ENCODE measurements around the gene STK33.

Gene STK33

DNA sequence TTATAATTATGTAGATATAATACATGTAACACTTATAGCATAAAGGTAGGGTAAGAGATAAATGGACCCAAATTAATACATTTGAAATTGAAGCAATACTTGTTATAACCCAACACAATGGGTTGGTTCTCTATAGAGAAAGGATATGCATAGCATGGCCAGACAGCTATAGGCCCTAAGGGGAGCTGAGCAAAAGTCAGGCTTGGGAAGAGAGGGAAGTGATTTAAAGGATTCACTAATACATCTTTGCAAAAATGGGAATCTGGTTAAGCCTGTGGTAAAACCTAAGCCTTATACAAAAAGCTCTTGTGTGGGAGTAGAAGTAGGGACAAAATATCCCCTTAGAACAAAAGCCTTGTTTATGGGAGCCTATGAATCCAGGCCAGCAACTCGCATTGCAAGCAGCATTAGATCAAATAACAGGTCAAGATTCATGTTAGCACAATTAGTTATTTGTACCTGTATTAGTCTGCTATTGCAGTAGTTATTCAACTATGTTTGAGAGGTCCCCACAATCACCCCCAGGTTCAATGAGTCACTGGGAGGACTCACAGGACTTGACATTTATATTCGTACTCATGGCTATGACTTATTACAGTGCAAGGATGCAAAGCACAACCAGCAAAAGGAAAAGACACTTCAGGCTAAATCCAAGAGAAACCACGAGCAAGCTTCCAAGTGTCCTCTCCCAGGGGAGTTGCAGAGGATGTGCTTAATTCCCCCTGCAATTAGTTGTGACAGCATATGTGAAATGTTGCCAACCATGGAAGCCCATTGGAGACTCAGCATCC is 185.7 kb downstream of the STK33 start:
- no peak for ATAC-seq

GRCh38 chr11:8403310-8403709 is 190.7 kb downstream of the STK33 start:
- no peak for ATAC-seq

- ATAC-seq = no peak
These were observed 201.1 kb downstream of the STK33 start for GRCh38 chr11:8392886-8393285.

DNA sequence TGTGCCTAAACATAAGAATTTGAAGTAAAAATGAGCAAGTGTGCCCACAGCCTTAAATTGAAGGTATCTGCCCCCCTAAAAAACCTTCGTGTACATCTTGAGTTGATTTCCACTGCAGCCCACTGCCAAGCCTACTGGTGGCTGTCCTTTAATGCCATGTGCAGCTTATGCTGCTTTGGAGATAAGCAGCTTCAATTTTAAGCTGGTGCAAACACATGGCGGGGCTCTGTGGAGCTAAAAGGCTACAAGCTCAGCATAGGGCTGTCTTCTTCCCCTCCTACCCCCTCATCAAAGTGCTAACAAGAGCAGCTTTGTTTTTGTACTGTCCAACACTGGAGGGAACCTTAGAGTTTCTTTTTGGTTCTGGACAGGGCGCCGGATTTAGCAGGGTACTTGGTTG is 201.9 kb downstream of the STK33 start:
- no peak for ATAC-seq

- no peak for ATAC-seq
These were observed 203.0 kb downstream of the STK33 start for GRCh38 chr11:8390851-8391612.

DNA sequence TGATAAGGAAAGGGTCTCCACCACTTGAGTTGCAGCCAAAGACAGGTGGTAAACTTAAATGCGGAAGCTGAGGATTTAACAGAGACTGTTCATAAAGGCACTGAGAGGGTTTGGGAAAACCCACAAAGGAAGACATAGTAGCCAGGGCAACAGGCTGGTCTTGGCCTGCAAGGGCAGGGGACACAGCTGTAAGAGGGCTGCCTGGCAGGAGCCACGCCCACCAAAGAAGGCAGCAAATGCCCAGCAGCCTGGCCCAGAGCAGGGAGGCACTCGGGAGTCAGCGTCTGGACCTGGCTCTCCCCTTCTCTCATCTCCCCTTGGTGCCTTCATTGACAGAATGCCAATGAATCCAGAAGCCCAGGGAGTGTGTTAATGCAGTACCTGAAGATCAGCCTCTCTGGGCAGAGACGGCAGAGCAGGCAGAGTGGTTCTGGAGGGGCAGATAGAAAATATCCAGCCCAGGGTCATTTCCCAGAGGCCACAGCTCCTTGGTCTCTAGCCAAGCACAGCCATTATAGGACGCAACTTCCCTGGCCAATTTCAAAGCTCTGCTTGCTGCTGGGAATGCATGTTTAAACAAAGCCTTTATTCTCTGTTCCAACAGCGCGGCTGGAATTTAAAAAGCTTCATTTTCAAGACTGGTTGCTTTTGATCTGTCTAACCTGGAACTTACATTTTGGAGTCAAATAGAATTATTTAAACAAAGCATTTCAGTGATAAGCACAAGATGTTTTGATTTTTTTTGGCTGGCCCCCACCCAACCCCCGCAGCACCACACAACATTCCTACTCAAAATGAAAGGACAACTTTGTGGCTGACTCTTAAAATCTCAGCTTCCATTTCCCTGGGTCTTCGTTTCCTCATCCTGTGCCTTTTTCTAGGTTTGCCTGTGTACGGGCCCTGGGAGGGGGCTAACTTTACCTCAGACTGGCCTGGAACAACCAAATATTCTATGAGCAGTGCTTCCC is 204.7 kb downstream of the STK33 start:
- ATAC-seq = no peak

GRCh38 chr11:8387693-8388092 is 206.3 kb downstream of the STK33 start:
- ATAC-seq = no peak

DNA sequence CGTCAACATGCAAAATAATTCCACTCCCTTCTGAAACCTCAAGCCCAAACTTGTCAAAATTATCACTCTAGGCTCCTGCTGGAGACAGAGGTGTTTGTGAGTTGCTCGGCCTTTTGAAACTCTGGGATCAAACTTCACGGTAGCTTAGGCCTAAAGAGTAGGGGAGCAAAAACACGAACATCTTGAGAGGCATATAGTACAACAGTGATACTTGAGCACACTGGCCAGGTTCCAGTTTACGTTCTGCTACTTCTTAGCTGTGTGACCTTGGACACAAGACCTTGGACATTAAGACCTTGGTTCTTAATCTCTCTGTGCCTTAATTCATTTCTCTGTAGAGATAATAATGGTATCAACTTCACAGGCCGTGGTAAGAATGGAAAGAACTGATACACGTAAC is 206.9 kb downstream of the STK33 start:
- ATAC-seq = no peak

DNA sequence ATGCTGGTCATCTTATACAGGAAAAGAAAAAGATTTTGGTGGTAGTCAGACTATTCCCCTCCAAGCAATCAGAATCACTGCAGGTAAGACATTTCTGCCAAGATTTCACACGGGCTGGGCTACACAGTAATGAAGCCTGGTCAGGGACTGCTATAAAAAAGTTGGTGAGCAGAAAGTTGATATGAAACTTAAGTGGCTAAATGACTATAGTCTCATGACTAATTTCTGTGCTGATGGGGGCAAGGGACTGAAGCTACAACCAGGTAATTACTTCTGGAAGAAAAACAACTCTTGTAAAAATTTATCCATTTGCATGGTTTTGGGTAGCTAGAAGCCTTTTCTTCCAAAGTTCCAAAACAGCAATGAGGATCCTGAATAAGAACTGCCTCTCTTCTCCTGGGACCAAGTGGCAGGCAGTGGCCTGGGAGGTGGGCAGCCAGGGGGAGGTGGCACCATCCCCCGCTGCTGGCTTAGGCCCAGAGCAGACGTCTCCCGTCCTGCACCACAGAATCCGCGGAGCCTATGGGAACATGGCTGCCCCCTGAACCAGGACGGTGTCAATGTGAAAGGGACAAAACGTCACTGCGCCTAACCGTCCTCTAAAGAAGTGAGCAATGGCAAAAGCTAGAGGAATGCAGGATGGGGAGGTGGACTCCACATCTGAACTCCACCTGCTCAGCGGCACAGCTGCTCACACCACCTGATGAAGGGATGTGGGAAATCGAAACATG is 207.7 kb downstream of the STK33 start:
- no peak for ATAC-seq

- ATAC-seq = no peak
These were observed 209.7 kb downstream of the STK33 start for GRCh38 chr11:8384199-8384821.

DNA sequence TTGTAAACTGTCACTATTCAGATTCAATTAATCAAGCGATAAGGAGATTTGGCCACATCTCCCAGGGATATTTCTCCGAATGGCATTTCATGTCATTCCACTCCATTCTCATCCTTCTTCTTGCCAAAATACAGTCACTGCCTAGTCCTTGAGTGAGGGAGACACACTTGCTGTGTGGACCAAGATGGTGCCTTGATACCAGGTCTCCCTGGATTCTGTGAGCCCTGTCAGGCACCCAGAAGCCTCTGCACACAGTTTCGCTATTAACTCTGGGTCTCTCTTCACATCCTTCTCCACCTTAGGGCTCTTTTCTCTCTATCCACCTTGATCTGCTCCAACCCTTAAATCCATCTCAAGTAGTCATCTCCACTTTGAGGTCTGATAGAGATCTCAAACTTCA is 210.4 kb downstream of the STK33 start:
- ATAC-seq = no peak

DNA sequence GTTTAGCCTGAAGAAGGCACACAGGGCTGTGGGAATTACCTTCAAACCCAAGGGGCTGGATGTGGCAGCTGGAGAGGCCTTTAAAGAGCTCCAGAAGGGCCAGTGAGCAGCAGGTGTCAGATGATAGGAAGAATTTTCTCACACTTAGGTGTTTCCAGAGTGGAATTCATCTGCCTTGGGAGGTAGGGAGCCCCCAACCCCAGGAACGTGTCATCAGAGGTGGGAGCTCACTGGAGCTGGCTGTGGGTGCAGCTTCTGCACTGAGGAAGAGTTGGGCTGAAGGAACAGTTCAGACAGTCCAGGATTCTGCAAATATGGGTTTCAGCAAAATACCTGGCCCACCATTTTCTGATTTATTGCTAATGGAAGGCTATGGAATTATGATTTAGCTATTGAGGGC is 210.8 kb downstream of the STK33 start:
- no peak for ATAC-seq

DNA sequence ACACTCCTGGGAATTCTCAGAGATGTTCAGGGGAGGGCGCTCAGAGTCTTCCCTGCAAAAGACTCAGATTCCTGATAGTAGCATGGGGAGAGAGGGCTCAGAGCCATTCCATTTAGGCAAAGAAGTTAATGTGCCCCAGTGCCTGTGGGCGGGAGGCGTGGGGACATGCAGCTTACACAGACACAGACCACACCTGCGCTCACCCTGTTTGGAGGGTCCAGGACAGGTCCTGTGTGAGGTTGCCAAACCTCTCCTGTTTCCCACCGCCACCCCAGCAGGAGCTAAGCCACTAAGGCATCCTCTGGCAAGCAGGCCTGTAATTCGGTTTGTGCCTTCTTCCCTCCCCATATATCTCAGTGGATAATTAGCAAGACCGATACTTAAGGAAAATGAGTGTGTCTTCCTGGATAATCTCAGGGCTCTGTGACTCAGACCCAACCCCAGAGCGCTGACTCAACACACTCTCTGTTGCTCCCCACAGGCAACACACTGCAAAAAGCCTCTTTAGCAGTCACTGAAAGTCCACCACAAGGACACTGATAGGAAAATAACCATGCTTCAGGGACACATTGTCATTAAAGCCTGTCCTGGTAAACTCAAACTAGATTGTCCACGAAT is 211.5 kb downstream of the STK33 start:
- peak in 1 of 2 donors; percentile 12 for ATAC-seq

GRCh38 chr11:8381871-8382396 is 212.1 kb downstream of the STK33 start:
- ATAC-seq = peak in 1 of 2 donors; percentile 10

- no peak for ATAC-seq
These were observed 212.7 kb downstream of the STK33 start for GRCh38 chr11:8381343-8381742.

GRCh38 chr11:8375932-8376331 is 218.1 kb downstream of the STK33 start:
- no peak for ATAC-seq

DNA sequence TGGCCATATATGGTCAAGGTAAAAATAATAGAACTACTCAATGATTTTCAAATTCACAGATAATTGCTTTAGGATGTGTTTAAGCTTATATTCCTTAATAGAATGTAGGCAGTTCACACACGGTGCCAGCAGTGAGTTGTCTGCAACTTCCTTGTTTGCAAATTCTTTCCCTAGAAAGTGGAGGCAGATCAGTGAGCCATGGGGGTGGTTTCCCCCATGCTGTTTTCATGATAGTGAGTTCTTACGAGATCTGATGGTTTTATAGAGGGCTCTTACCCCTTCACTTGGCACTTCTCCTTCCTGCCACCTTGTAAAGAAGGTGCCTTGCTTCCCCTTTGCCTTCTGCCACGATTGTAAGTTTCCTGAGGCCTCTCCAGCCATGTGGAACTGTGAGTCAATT is 218.6 kb downstream of the STK33 start:
- ATAC-seq = no peak

- no peak for ATAC-seq
These were observed 219.3 kb downstream of the STK33 start for GRCh38 chr11:8374716-8375115.

DNA sequence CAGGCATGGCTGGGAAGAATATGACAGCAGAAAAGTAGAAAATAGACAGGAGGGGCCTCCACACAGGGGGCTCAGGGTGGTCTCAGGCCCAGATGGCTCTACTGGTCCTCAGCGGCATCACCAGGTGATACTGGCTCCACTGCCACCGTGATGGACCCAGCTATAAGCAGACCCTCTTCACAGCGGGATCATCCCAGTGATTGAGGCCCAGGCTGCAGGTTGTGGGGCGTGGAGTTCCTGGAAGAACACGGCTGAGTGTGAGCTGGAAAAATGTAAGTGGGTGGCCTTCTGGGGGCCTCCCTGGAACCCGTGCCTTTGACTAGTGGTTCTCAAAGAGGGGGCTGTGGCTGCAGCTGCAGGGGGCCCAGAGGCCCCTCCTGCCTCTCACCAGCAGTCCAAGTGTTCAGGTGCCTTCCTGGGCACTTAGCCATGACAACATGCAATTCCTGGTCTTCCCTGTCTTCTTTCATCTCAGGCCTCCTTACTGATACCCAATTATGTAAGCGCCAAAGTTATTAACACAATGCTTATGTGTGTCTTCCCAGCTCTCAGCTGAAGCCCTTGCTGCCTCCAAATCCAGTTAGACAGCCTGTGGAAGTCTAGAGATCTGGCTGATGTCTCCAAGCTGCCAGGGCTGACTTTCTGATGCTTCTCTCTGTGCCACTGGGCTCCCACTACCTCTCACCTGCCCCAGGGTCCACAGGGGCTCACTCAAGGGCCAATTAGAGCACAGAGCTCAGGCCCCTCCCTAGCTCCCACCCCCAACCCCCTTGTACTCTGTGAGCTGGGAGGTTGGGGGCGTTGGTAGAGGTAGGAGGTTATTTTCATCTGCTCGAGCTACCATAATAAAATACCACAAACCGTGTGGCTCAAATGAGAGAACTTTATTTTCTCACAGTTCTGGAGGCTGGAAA is 220.3 kb downstream of the STK33 start:
- no peak for ATAC-seq

Measured in activated CD4-positive, CD25-positive, alpha-beta regulatory T cell treated with anti-CD3 and anti-CD28 coated beads, Interleukin-2, amount 50 U/mL, for 24 hours (primary cell).